Activated T-cell treated with anti-CD3 and anti-CD28 coated beads, Interleukin-2, amount 50 U/mL, for 72 hours (primary cell): Measurements from ENCODE around the gene SSU72. TPM values are rescaled to one million over a fixed set of nuclear protein-coding genes. Genes with fewer than 3 reads are reported as not detected.

Experiments
- ATAC-seq, 2 donors: fragments of 150-1000 bp; cut with Tn5 transposase; replicated peaks in 1 of 2; 2 replicates each; pipeline ENCODE4 v1.10.0; 2021; ENCODE audit warnings: moderate library complexity in 2 of 2, mild to moderate bottlenecking in 1 of 2
- DNase-seq, 2 donors: peaks; one replicate each; pipeline ENCODE4 v3.0.0; 2021 to 2022; ENCODE audit warnings: mixed read lengths in 1 of 2
- H3K27ac Mint-ChIP-seq: one replicate; pipeline ENCODE4 v1.8.0; 2022; ENCODE audit warnings: mild to moderate bottlenecking, moderate library complexity, mixed read lengths
- H3K27me3 Mint-ChIP-seq: one replicate; pipeline ENCODE4 v1.8.0; 2022; ENCODE audit warnings: low read depth, mixed read lengths
- H3K36me3 Mint-ChIP-seq, 2 donors: one replicate each; pipeline ENCODE4 v1.8.0; 2022; ENCODE audit warnings: mixed read lengths in 2 of 2, mild to moderate bottlenecking in 1 of 2; ENCODE audit not compliant: insufficient read depth in 2 of 2
- H3K4me1 Mint-ChIP-seq: one replicate; pipeline ENCODE4 v1.8.0; 2022; ENCODE audit warnings: low read depth, mixed read lengths
- H3K4me3 Mint-ChIP-seq, 2 donors: one replicate each; pipeline ENCODE4 v1.8.0; 2022; ENCODE audit warnings: mild to moderate bottlenecking in 2 of 2, mixed read lengths in 2 of 2, moderate library complexity in 2 of 2
- H3K9me3 Mint-ChIP-seq, 2 donors: one replicate each; pipeline ENCODE4 v1.8.0; 2022; ENCODE audit warnings: mixed read lengths in 2 of 2
- total RNA-seq, 2 donors: library from RNA; stranded (reverse); gene quantifications; one replicate each; pipeline ENCODE4 v1.2.3, GENCODE V29; 2022

Gene SSU72
- total RNA-seq = 100 to 1,000 TPM; 138 to 167 TPM

DNA sequence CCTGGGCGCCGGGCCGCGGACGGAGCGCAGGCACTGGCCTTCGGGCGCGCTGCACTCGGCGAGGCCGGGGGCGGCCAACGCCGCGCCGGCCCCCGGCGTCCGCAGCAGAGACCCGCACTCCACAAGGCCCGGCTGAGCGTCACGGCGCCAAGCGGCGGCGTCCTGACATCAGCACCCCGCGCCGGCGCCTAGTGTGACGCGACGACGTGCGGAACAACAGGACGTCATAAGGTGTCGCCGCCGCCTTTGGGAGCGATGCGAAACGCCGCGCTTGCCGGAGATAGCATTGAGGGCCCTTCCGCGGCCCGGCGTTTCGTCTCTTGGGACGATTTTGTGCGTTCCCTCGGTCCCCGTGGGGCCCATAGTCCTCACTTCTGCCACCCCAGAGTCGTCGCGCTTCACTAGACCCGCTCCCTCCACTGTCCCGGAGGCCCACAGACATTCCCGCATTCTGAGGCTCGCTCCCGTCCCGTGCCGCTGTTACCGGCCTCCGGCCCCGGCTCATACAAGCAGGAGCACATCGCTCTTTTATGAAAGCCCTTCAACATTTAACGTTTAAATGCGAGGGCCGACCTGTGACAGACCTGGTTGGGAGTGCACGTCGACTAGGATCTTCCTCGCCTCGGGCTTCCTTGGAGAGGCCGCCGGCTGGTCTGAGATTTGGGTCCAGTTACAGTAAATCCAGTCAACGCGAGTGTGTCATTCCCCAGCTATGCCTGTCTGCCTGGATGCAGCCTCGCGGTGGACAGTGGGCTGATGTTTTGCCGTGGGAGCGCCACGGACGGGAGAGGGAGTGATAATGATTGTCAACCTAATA is at the start of gene SSU72:
SSU72 (minus strand) TSS at position 143 of the 817 bp plus-strand sequence. CDS start 306 bp downstream, outside the sequence.
- ATAC-seq = peak; percentile 95
- H3K4me3 Mint-ChIP-seq = peak within 1 kb of the TSS; percentile 96 to 100

DNA sequence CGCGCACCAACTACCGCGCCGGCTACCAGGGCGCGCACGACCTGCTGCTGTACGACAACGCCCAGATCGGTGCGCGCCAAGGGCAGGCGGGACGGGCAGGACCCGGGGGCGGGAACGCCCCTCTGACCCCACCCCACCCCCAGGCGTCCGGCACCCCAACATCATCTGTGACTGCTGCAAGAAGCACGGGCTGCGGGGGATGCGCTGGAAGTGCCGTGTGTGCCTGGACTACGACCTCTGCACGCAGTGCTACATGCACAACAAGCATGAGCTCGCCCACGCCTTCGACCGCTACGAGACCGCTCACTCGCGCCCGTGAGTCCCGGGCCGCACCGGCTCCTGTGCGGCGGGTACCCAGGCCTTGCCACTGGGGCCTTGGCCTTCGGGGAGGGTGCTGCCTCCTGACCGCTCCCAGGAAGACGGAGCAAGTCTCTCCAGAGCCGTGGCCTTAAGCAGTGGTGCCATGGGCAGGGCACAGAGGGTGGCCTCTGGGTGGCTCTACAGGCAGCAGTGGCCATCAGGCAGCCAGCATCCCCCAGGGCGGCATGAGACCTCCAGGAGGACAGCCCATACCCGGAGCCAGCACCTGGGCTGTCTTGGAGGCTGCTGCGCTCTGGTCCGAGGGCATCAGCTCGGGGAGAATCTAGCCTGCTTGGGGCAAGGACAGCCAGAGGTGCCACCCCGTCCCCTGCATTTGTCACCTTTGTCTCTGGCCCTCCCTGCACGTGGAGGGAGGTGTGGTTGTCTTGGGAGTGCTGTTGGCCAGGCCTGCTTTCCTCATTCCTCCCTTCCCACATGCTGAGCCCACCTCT is 49.2 kb upstream of the SSU72 start:
- DNase-seq (no peak), ATAC-seq (no peak)
- no peak overlapping the region for H3K27ac Mint-ChIP-seq
- no peaks in the 10 kb centered on the region for H3K27me3 Mint-ChIP-seq
- no peaks in the 10 kb centered on the region for H3K4me1 Mint-ChIP-seq
- no peaks in the 10 kb centered on the region for H3K9me3 Mint-ChIP-seq
- H3K4me3 Mint-ChIP-seq = no peak overlapping the region
- no peaks in the 10 kb centered on the region for H3K36me3 Mint-ChIP-seq

More for the DNA sequence above, at the start of gene SSU72:
- Mint-ChIP-seq H3K9me3 (no peaks in the 10 kb centered on the region), H3K4me1 (peaks cover 35% of the 10 kb centered on the region), H3K27ac (peak within 1 kb of the TSS; percentile 100), H3K36me3 (peaks cover 10 to 13% of the 10 kb centered on the region in 2 donors), H3K27me3 (no peaks in the 10 kb centered on the region)
- DNase-seq = peak; percentile 93 to 95

GRCh38 chr1:1623181-1623630 is 48.5 kb upstream of the SSU72 start:
- H3K4me1 Mint-ChIP-seq = no peaks in the 10 kb centered on the region
- H3K27me3 Mint-ChIP-seq = no peaks in the 10 kb centered on the region
- no peak overlapping the region for H3K4me3 Mint-ChIP-seq
- no peaks in the 10 kb centered on the region for H3K9me3 Mint-ChIP-seq
- DNase-seq (no peak), ATAC-seq (no peak)
- H3K27ac Mint-ChIP-seq = no peak overlapping the region
- no peaks in the 10 kb centered on the region for H3K36me3 Mint-ChIP-seq

DNA sequence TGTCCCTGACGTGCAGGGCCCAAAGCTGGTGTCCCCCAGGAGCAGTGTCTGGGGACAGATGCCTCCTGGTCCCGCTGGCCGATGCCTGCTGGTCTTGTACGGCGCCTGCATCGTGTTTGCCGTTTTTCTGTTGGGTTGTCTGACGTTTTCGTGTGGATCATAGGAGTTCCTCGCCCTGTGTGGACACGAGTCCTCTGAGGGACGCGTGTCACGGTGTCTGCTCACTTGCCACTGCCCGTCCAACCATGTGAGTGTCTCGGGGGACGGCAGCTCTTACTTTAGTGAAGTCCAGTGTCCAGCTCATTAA is 48.1 kb upstream of the SSU72 start:
- ATAC-seq (no peak), DNase-seq (no peak)
- no peak overlapping the region for H3K27ac Mint-ChIP-seq
- H3K4me3 Mint-ChIP-seq = no peak overlapping the region
- no peaks in the 10 kb centered on the region for H3K36me3 Mint-ChIP-seq
- H3K9me3 Mint-ChIP-seq = no peaks in the 10 kb centered on the region
- H3K4me1 Mint-ChIP-seq = no peaks in the 10 kb centered on the region
- no peaks in the 10 kb centered on the region for H3K27me3 Mint-ChIP-seq

DNA sequence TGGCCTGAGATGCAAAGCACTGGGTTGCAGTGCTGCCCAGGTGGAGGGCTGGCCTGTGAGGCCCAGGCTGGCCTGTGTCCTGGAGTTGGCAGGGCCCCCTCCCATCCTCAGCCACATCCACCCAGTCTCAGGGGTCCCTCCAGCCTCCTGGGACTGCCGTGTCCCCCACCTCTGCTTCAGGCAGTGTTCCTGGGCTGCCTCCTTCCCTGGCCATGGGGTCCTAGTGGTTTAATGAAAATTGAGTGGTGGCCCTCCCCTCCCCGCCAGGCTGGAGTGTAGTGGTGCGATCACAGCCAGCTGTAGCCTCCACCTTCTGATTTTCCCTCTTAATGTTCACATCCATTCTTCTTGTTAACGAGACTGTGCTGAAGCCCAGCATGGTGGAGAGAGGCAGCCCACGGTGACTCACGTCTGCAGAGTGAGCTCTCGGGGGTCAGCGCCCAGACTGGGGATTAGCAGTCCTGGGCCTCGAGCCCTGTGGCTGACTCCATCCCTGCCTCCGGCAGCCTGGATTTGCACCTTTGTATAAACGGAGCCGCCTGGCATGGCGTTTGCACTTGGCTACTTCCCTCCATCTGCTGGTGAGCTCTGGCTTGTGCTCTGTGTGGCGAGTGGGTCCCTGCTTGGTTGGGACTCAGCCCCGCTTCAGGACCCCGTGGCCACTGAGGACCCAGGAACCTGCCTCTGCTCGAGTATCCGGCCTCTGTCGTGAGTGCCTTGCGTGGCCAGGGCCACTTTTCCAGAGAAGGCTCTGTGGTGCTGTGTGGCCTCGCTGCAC is 47.5 kb upstream of the SSU72 start:
- Mint-ChIP-seq H3K27ac (no peak overlapping the region), H3K4me1 (no peaks in the 10 kb centered on the region), H3K9me3 (no peaks in the 10 kb centered on the region), H3K4me3 (no peak overlapping the region), H3K27me3 (no peaks in the 10 kb centered on the region), H3K36me3 (no peaks in the 10 kb centered on the region)
- ATAC-seq = no peak
- DNase-seq = no peak

GRCh38 chr1:1621173-1622009 is 46.7 kb upstream of the SSU72 start:
- no peaks in the 10 kb centered on the region for H3K27me3 Mint-ChIP-seq
- H3K36me3 Mint-ChIP-seq = no peaks in the 10 kb centered on the region
- no peak for DNase-seq
- no peak overlapping the region for H3K27ac Mint-ChIP-seq
- no peaks in the 10 kb centered on the region for H3K4me1 Mint-ChIP-seq
- no peaks in the 10 kb centered on the region for H3K9me3 Mint-ChIP-seq
- no peak for ATAC-seq
- H3K4me3 Mint-ChIP-seq = no peak overlapping the region

DNA sequence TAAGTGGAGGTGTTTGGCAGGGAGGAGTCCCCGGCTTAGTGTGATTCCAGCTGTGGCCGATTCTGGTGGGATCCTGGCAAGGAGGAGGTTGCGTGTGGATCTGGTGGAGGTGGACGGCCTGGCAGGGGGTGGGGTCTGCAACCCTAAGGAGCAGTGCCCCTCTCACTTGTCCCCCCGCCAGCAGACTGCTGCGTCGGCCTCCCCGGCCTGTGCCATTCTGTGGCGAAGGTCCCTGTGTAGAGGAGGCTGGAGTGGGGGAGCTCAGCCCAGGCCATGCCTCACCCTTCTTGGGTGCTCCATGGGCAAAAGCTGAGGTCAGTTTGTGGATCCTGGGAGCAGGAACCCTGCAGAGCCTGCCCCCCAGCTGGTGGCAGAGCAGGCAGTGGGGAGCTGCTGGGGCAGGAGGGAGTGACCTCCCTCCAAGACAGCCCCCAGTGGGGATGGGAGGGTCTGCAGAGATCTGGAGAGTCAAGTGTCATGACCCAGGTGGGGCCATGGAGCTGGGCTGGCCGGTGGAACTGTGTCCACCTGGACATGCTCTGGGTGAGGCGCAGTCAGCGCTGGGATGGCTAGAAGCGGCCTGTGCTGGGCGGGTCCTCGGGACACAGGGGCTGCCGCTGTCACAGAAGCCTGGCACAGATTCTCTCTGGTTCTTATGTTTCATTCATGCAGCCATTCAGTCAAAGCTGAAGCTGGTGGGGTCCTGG is 45.9 kb upstream of the SSU72 start:
- Mint-ChIP-seq H3K27ac (no peak overlapping the region), H3K4me1 (no peaks in the 10 kb centered on the region), H3K4me3 (no peak overlapping the region), H3K36me3 (no peaks in the 10 kb centered on the region), H3K27me3 (no peaks in the 10 kb centered on the region), H3K9me3 (no peaks in the 10 kb centered on the region)
- no peak for DNase-seq
- ATAC-seq = no peak

GRCh38 chr1:1619917-1620361 is 45.3 kb upstream of the SSU72 start:
- DNase-seq (no peak), ATAC-seq (no peak)
- Mint-ChIP-seq H3K9me3 (no peaks in the 10 kb centered on the region), H3K36me3 (no peaks in the 10 kb centered on the region), H3K4me3 (no peak overlapping the region), H3K27ac (no peak overlapping the region), H3K4me1 (peaks cover 2% of the 10 kb centered on the region), H3K27me3 (no peaks in the 10 kb centered on the region)

DNA sequence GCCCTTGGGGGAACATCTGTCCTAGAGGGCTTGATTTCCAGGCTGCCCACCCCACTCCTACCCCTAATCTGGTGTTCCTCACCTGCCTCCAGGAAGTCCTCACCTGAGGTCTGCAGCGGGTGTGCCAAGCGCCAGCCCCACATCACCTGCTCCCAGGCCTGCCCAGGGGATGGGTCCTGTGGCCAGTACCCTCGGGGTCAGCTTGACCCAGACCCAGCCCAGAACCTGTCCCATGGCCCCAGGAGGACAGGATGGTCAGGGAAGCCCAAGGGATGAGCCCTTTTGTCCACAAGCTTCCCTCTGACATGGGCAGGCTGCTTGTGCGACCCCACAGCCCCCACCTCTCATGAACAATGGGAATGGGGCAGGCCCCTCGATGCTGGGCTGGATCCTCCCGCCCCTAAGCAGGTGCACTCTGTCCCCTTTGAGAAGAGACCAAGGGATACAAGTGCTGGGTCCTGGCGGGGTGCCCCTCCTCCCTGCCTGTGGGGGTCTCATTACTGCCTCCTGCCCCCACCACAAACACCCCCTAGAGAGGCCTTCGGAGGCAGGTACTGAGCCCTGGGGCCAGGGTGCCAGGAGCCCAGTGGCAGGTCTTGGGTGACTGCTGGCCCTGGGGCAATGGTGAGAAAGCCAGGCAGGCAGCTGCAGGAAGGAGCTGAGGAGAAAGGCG is 43.9 kb upstream of the SSU72 start:
- Mint-ChIP-seq H3K27ac (no peak overlapping the region), H3K4me1 (peaks cover 16% of the 10 kb centered on the region), H3K36me3 (peaks cover 0 to 4% of the 10 kb centered on the region in 2 donors), H3K27me3 (no peaks in the 10 kb centered on the region), H3K4me3 (no peak overlapping the region), H3K9me3 (no peaks in the 10 kb centered on the region)
- DNase-seq = no peak
- ATAC-seq = no peak

DNA sequence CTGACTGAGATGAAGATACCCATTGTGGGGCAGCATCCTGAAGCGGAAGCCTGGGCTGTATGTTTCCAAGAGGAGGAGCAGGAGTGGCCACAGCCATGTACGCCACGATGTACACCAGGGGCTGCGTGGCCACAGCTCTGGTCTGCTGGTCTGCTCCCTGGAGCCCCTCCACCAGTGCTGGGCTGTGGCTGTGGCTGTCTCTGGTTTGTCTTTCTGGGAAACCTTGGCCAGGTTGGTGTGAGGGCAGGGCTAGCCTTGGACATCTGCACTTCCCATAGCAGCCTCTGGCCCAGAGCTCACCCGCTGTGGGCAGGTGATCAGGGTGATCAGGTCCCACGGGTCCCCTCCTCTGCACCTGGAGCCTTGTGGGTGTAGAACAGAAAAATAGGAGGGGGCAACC is 43.3 kb upstream of the SSU72 start:
- Mint-ChIP-seq H3K9me3 (no peaks in the 10 kb centered on the region), H3K4me3 (peak overlapping the region in 1 of 2 donors; percentile 10), H3K4me1 (peaks cover 19% of the 10 kb centered on the region), H3K27me3 (no peaks in the 10 kb centered on the region), H3K27ac (no peak overlapping the region), H3K36me3 (peaks cover 0 to 4% of the 10 kb centered on the region in 2 donors)
- no peak for DNase-seq
- no peak for ATAC-seq

- H3K4me1 Mint-ChIP-seq = peaks cover 19% of the 10 kb centered on the region
- H3K4me3 Mint-ChIP-seq = peak overlapping the region; percentile 86
- ATAC-seq (no peak), DNase-seq (no peak)
- peak overlapping the region; percentile 3 for H3K27ac Mint-ChIP-seq
- H3K27me3 Mint-ChIP-seq = no peaks in the 10 kb centered on the region
- peaks cover 0 to 4% of the 10 kb centered on the region in 2 donors for H3K36me3 Mint-ChIP-seq
- H3K9me3 Mint-ChIP-seq = no peaks in the 10 kb centered on the region
These were observed 42.9 kb upstream of the SSU72 start for GRCh38 chr1:1617516-1617915.
